Uterus (tissue), 4 donors: ENCODE data around the gene HSDL2. TPM values are rescaled to one million over a fixed set of nuclear protein-coding genes. Genes with fewer than 3 reads are reported as not detected.
"Not testable (repeated sequence)": the region's sequence is repeated elsewhere in the genome, so short reads cannot be mapped to it uniquely, and the experiment has no call there.

Experiments used
- DNase-seq, 2 donors: peaks; one replicate each; pipeline ENCODE4 v3.0.0-alpha.2; 2019 to 2020
- H3K27ac ChIP-seq, 2 donors: fragments of 200-600 bp; sonication (generic); 1 replicate in 1 of 2; 2 replicates in 1 of 2; pipeline ENCODE4 v1.5.1; 2016 to 2018
- H3K27me3 ChIP-seq, 2 donors: fragments of 200-600 bp; sonication (generic); one replicate each; pipeline ENCODE4 v1.5.1; 2018 to 2019; ENCODE audit warnings: control low read depth in 1 of 2
- H3K36me3 ChIP-seq, 2 donors: fragments of 200-600 bp; sonication (generic); one replicate each; pipeline ENCODE4 v1.5.1; 2019; ENCODE audit warnings: control low read depth in 1 of 2
- H3K4me1 ChIP-seq, 2 donors: fragments of 200-600 bp; sonication (generic); one replicate each; pipeline ENCODE4 v1.5.1; 2018 to 2019; ENCODE audit warnings: control low read depth in 1 of 2
- H3K4me3 ChIP-seq, 2 donors: fragments of 200-600 bp; sonication (generic); 1 replicate in 1 of 2; 2 replicates in 1 of 2; pipeline ENCODE4 v1.5.1; 2018 to 2019; ENCODE audit warnings: mild to moderate bottlenecking in 1 of 2
- H3K9me3 ChIP-seq, 2 donors: fragments of 200-600 bp; sonication (generic); one replicate each; pipeline ENCODE4 v1.5.1; 2019; ENCODE audit warnings: control low read depth in 1 of 2
- CTCF ChIP-seq, 4 experiments: fragments of 200-600 bp in 2 of 4; fragments of 450-650 bp in 2 of 4; sonication (generic) in 2 of 4; IDR thresholded peaks; one replicate each; pipeline ENCODE4 v1.5.1; 2016 to 2019; ENCODE audit warnings: antibody characterized with exemption in 4 of 4, mild to moderate bottlenecking in 2 of 4, moderate library complexity in 1 of 4
- POLR2A ChIP-seq, 2 donors: fragments of 450-650 bp; IDR thresholded peaks; one replicate each; pipeline ENCODE4 v1.6.1; 2016; ENCODE audit warnings: antibody characterized with exemption in 2 of 2, mild to moderate bottlenecking in 1 of 2, moderate library complexity in 1 of 2
- intact Hi-C: fragments of 100-400 bp; cut with DNase I; formaldehyde crosslinking; loops from one replicate; pipeline ENCODE4 v1.15.1; 2023; ENCODE audit warnings: low total_unique reads
- total RNA-seq, 4 donors: library from RNA; depleted of rRNA in 3 of 4; stranded (reverse); fragments of >200 nt in 3 of 4; gene quantifications; one replicate each; pipeline versions ENCODE4 v1.1.0 to v1.2.4, GENCODE V29; 2014 to 2023
- donor health status: DM: yes; HTN: yes; CAD: no.

HSDL2 gene
- total RNA-seq, 4 donors from 2014 or later, result 12.6 to 55.1 (median 39.1) TPM

- Histone ChIP-seq H3K27me3 (no peaks in the 10 kb centered on the region), H3K9me3 (no peaks in the 10 kb centered on the region), H3K4me1 (peaks cover 0 to 4% of the 10 kb centered on the region in 2 donors), H3K27ac (no peak overlapping the region), H3K36me3 (no peaks in the 10 kb centered on the region), H3K4me3 (no peak overlapping the region)
- no peak for TF ChIP-seq CTCF (IDR thresholded peaks at IDR 0.05)
- no peak for TF ChIP-seq POLR2A (IDR thresholded peaks at IDR 0.05)
- intact Hi-C loops, result no loop called here
- no peak for DNase-seq
Measured at GRCh38 chr9:112384219-112384618, 4.3 kb downstream of the HSDL2 start.

- Histone ChIP-seq H3K4me3 (no peak overlapping the region), H3K27me3 (no peaks in the 10 kb centered on the region), H3K9me3 (no peaks in the 10 kb centered on the region), H3K36me3 (no peaks in the 10 kb centered on the region), H3K4me1 (peaks cover 0 to 4% of the 10 kb centered on the region in 2 donors), H3K27ac (no peak overlapping the region)
- DNase-seq, result no peak
- intact Hi-C loops, result no loop called here
- no peak for TF ChIP-seq CTCF (IDR thresholded peaks at IDR 0.05)
- no peak for TF ChIP-seq POLR2A (IDR thresholded peaks at IDR 0.05)
Measured at GRCh38 chr9:112384690-112385089, 4.8 kb downstream of the HSDL2 start.

- H3K36me3 ChIP-seq, result no peaks in the 10 kb centered on the region
- DNase-seq, result no peak
- intact Hi-C loops, result no loop called here
- peaks cover 0 to 4% of the 10 kb centered on the region in 2 donors for H3K4me1 ChIP-seq
- H3K27me3 ChIP-seq, result no peaks in the 10 kb centered on the region
- TF ChIP-seq POLR2A (IDR thresholded peaks at IDR 0.05), result no peak
- TF ChIP-seq CTCF (IDR thresholded peaks at IDR 0.05), result no peak
- no peak overlapping the region for H3K27ac ChIP-seq
- no peak overlapping the region for H3K4me3 ChIP-seq
- no peaks in the 10 kb centered on the region for H3K9me3 ChIP-seq
Measured at GRCh38 chr9:112387115-112387514, 7.2 kb downstream of the HSDL2 start.

GRCh38 chr9:112389897-112390296 lies 10.0 kb downstream of the HSDL2 start:
- intact Hi-C loops, H3K4me1 ChIP-seq, H3K9me3 ChIP-seq, DNase-seq, H3K27me3 ChIP-seq, H3K36me3 ChIP-seq, H3K4me3 ChIP-seq, H3K27ac ChIP-seq: not testable (repeated sequence)

- H3K27me3 ChIP-seq, intact Hi-C loops, DNase-seq, H3K4me3 ChIP-seq, H3K36me3 ChIP-seq, H3K9me3 ChIP-seq, H3K4me1 ChIP-seq, H3K27ac ChIP-seq: not testable (repeated sequence)
Measured at GRCh38 chr9:112391936-112392560, 12.1 kb downstream of the HSDL2 start.

GRCh38 chr9:112393146-112393545 lies 13.2 kb downstream of the HSDL2 start:
- H3K27ac ChIP-seq, H3K36me3 ChIP-seq, DNase-seq, H3K27me3 ChIP-seq, H3K4me1 ChIP-seq, intact Hi-C loops, H3K9me3 ChIP-seq, H3K4me3 ChIP-seq: not testable (repeated sequence)

GRCh38 chr9:112396416-112396815 lies 16.5 kb downstream of the HSDL2 start:
- H3K9me3 ChIP-seq, result no peaks in the 10 kb centered on the region
- H3K27me3 ChIP-seq, result no peaks in the 10 kb centered on the region
- no peaks in the 10 kb centered on the region for H3K36me3 ChIP-seq
- TF ChIP-seq POLR2A (IDR thresholded peaks at IDR 0.05) (no peak), CTCF (IDR thresholded peaks at IDR 0.05) (no peak)
- H3K27ac ChIP-seq, result no peak overlapping the region
- H3K4me3 ChIP-seq, result no peak overlapping the region
- intact Hi-C loops, result no loop called here
- no peak for DNase-seq
- H3K4me1 ChIP-seq, result no peaks in the 10 kb centered on the region
